GM12801 (cell line): Measurements from ENCODE around the gene PRMT1.

Experiments used
- TF ChIP-seq, protein P1 (sequence below): IDR thresholded peaks from one replicate; pipeline ENCODE4 v1.5.1; 2011; ENCODE audit warnings: control low read depth; ENCODE audit not compliant: insufficient read length; ENCODE audit errors: extremely low read depth

The PRMT1 gene

DNA sequence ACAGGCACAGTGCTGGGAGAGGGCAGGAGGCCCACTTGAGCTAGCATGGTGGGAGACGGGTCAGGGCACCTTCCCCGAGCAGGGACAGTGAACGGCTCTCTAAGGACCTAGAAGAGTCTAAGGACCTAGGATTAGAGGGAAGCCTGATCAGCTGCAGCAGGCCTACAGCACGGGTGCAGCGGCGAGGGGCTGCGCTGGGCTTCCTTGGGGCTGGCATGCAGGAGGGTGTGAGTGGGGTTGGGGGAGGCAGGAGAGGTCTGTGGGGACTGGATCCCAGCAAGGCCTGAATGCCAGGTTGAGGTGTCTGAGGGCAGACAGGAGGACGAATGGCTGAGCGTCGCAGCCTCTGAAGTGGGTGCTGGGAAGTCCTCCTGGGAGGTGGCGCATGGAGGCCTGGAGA lies 31.5 kb upstream of the PRMT1 start:
- TF ChIP-seq, protein P1, sequence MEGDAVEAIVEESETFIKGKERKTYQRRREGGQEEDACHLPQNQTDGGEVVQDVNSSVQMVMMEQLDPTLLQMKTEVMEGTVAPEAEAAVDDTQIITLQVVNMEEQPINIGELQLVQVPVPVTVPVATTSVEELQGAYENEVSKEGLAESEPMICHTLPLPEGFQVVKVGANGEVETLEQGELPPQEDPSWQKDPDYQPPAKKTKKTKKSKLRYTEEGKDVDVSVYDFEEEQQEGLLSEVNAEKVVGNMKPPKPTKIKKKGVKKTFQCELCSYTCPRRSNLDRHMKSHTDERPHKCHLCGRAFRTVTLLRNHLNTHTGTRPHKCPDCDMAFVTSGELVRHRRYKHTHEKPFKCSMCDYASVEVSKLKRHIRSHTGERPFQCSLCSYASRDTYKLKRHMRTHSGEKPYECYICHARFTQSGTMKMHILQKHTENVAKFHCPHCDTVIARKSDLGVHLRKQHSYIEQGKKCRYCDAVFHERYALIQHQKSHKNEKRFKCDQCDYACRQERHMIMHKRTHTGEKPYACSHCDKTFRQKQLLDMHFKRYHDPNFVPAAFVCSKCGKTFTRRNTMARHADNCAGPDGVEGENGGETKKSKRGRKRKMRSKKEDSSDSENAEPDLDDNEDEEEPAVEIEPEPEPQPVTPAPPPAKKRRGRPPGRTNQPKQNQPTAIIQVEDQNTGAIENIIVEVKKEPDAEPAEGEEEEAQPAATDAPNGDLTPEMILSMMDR: no peak

DNA sequence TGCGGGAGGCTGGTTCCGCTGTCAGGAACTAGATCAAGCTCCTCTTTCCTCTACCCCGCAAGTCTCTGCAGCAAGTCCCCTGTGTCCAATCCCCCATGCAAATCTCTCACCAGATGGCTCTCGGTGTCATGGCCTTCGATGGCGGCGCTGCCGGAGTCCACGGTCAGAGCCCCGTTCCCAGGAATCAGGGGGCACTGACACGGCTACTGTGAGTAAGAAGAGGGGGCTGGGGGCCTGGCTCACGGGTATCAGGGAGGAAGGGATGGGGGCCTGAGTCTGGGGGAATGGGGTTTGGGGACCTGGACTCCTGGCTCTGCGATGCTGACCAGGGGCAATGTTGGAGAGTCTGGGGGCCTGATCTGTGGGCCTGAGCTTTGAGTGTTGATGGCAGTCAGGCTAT lies 31.1 kb upstream of the PRMT1 start:
- TF ChIP-seq, protein P1: no peak

DNA sequence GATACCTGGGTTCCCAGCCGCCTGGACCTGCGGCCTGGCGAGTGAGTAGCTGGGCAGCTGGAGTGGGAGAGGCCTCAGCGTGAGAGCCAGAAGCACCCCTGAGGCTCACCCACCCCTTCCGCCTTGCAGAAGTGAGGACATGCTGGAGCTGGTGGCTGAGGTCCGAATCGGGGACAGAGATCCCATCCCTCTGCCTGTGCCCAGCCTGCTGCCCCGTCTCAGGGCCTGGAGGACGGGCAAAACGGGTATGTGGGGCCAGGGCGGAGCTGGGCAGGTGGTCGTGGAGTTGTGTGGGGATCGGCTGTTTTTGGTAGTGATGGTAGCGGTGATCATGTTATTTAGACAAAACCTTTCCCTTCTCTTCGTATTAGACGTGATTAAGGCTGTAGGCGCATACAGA lies 30.5 kb upstream of the PRMT1 start:
- TF ChIP-seq, protein P1: no peak

DNA sequence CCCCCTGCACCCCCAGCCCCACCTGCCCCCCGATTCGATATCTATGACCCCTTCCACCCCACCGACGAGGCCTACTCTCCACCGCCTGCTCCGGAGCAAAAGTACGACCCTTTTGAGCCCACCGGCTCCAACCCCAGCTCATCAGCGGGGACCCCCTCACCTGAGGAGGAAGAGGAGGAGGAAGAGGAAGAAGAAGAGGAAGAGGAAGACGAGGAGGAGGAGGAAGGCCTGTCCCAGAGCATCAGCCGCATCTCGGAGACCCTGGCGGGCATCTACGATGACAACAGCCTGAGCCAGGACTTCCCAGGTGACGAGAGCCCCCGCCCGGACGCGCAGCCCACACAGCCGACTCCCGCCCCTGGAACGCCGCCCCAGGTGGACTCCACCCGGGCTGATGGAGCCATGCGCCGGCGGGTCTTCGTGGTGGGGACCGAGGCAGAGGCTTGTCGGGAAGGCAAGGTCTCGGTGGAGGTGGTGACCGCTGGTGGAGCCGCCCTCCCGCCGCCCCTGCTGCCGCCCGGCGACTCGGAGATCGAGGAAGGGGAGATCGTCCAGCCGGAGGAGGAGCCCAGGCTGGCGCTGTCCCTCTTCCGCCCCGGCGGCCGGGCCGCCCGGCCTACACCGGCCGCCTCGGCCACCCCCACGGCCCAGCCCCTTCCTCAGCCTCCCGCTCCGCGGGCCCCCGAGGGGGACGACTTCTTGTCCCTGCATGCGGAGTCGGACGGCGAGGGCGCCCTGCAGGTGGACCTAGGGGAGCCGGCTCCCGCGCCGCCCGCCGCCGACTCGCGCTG lies 25.8 kb upstream of the PRMT1 start:
- TF ChIP-seq, protein P1: no peak

DNA sequence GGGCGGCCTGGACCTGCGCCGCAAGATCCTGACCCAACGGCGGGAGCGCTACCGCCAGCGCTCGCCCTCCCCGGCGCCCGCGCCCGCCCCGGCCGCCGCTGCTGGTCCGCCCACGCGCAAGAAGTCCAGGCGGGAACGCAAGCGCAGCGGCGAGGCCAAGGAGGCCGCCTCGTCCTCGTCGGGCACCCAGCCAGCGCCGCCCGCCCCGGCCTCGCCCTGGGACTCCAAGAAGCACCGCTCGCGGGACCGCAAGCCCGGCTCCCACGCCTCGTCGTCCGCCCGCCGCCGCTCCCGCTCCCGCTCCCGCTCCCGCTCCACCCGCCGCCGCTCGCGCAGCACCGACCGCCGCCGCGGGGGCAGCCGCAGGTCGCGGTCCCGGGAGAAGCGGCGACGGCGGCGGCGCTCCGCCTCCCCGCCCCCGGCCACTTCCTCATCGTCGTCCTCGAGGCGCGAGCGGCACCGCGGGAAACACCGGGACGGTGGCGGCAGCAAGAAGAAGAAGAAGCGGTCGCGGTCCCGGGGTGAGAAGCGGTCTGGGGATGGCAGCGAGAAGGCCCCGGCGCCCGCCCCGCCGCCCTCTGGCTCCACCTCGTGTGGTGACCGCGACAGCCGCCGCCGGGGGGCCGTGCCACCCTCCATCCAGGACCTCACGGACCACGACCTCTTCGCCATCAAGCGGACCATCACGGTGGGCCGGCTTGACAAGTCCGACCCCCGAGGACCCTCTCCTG lies 25.1 kb upstream of the PRMT1 start:
- TF ChIP-seq, protein P1: no peak

DNA sequence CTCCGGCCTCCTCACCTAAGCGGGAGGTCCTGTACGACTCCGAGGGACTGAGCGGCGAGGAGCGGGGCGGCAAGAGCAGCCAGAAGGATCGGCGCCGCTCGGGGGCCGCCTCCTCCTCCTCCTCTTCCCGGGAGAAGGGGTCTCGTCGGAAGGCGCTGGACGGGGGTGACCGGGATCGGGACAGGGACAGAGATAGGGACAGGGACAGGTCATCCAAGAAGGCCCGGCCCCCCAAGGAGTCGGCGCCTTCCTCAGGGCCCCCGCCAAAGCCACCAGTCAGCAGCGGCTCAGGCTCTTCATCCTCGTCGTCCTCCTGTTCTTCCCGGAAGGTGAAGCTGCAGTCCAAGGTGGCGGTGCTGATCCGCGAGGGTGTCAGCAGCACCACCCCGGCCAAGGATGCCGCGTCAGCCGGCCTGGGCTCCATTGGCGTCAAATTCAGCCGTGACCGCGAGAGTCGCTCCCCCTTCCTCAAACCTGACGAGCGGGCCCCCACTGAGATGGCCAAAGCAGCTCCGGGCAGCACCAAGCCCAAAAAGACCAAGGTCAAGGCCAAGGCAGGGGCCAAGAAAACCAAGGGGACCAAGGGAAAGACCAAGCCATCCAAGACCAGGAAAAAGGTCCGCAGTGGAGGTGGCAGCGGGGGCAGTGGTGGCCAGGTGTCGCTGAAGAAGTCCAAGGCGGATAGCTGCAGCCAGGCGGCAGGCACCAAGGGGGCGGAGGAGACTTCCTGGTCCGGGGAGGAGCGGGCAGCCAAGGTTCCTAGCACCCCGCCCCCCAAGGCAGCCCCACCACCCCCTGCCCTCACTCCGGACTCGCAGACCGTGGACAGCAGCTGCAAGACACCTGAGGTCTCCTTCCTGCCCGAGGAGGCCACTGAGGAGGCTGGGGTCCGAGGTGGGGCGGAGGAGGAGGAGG lies 24.3 kb upstream of the PRMT1 start:
- TF ChIP-seq, protein P1: no peak

- TF ChIP-seq, protein P1: no peak
Observed at GRCh38 chr19:49653466-49653806, 23.6 kb upstream of the PRMT1 start.
